ENCODE results near the gene TAF9. TPM values are rescaled to one million over a fixed set of nuclear protein-coding genes. Genes with fewer than 3 reads are reported as not detected.

Gene TAF9
- total and polyA plus RNA-seq, 2 of the 13 experiments (the other 11 are each of a cell fraction or from before 2014, with no cell fraction given), result 113 to 218 TPM

Other genes with a start within 250 kb of the TAF9 start
- gene CCNB1, start 202.4 kb downstream of the TAF9 start, total RNA-seq (2016; rRNA removed; fragmentation: Illumina TruSeq; extraction: Trizol), result 316 and 431 TPM in 2 replicates
- 49.6 and 82.3 TPM in 2 replicates for gene CCNB1, start 202.4 kb downstream of the TAF9 start, polyA plus RNA-seq (2011; rRNA removed)
- gene CENPH, start 179.9 kb downstream of the TAF9 start, total RNA-seq (2016; rRNA removed; fragmentation: Illumina TruSeq; extraction: Trizol), result 28.8 and 36.2 TPM in 2 replicates
- gene CENPH, start 179.9 kb downstream of the TAF9 start, polyA plus RNA-seq (2011; rRNA removed), result 7.3 and 11.2 TPM in 2 replicates
- 54.9 and 78.8 TPM in 2 replicates for gene CDK7, start 134.6 kb downstream of the TAF9 start, total RNA-seq (2016; rRNA removed; fragmentation: Illumina TruSeq; extraction: Trizol)
- gene CDK7, start 134.6 kb downstream of the TAF9 start, polyA plus RNA-seq (2011; rRNA removed), result 30.4 and 41.2 TPM in 2 replicates
- 7.5 and 12.4 TPM in 2 replicates for gene CCDC125, start 36.7 kb downstream of the TAF9 start, total RNA-seq (2016; rRNA removed; fragmentation: Illumina TruSeq; extraction: Trizol)
- 3.6 and 5.3 TPM in 2 replicates for gene CCDC125, start 36.7 kb downstream of the TAF9 start, polyA plus RNA-seq (2011; rRNA removed)
- gene AK6, start within 50 bp of the TAF9 start, total RNA-seq (2016; rRNA removed; fragmentation: Illumina TruSeq; extraction: Trizol), result 77.2 and 123 TPM in 2 replicates
- gene AK6, start within 50 bp of the TAF9 start, polyA plus RNA-seq (2011; rRNA removed), result 23.9 and 31.1 TPM in 2 replicates
- 25.9 and 29.8 TPM in 2 replicates for gene RAD17, start 298 bp upstream of the TAF9 start, total RNA-seq (2016; rRNA removed; fragmentation: Illumina TruSeq; extraction: Trizol)
- gene RAD17, start 298 bp upstream of the TAF9 start, polyA plus RNA-seq (2011; rRNA removed), result 23.7 and 24.0 TPM in 2 replicates
- gene MARVELD2, start 45.6 kb upstream of the TAF9 start, total RNA-seq (2016; rRNA removed; fragmentation: Illumina TruSeq; extraction: Trizol), result 13.0 and 15.4 TPM in 2 replicates
- 10.7 and 11.1 TPM in 2 replicates for gene MARVELD2, start 45.6 kb upstream of the TAF9 start, polyA plus RNA-seq (2011; rRNA removed)
- 28.4 and 34.8 TPM in 2 replicates for gene OCLN, start 123.3 kb upstream of the TAF9 start, total RNA-seq (2016; rRNA removed; fragmentation: Illumina TruSeq; extraction: Trizol)
- 24.1 and 26.2 TPM in 2 replicates for gene OCLN, start 123.3 kb upstream of the TAF9 start, polyA plus RNA-seq (2011; rRNA removed)
- gene GTF2H2C, start 190.7 kb upstream of the TAF9 start, total RNA-seq (2016; rRNA removed; fragmentation: Illumina TruSeq; extraction: Trizol), result 62.9 and 72.3 TPM in 2 replicates
- 24.7 and 29.7 TPM in 2 replicates for gene GTF2H2C, start 190.7 kb upstream of the TAF9 start, polyA plus RNA-seq (2011; rRNA removed)